Stimulated activated CD8-positive, alpha-beta memory T cell treated with anti-CD3 and anti-CD28 coated beads, Interleukin-15, amount 100 ng/mL, for 24 hours (primary cell): ENCODE data around the gene NLRP5.
"Not testable (repeated sequence)": the region's sequence is repeated elsewhere in the genome, so short reads cannot be mapped to it uniquely, and the experiment has no call there.

Experiments
- DNase-seq: peaks from one replicate; pipeline ENCODE4 v3.0.0-alpha.2; 2020; ENCODE audit warnings: low read depth

The NLRP5 gene

GRCh38 chr19:56098731-56099568, 112.4 kb downstream of the NLRP5 start:
- DNase-seq: no peak

- DNase-seq: no peak
These were observed 113.3 kb downstream of the NLRP5 start for GRCh38 chr19:56099638-56100539.

GRCh38 chr19:56101095-56101494, 114.5 kb downstream of the NLRP5 start:
- no peak for DNase-seq

DNA sequence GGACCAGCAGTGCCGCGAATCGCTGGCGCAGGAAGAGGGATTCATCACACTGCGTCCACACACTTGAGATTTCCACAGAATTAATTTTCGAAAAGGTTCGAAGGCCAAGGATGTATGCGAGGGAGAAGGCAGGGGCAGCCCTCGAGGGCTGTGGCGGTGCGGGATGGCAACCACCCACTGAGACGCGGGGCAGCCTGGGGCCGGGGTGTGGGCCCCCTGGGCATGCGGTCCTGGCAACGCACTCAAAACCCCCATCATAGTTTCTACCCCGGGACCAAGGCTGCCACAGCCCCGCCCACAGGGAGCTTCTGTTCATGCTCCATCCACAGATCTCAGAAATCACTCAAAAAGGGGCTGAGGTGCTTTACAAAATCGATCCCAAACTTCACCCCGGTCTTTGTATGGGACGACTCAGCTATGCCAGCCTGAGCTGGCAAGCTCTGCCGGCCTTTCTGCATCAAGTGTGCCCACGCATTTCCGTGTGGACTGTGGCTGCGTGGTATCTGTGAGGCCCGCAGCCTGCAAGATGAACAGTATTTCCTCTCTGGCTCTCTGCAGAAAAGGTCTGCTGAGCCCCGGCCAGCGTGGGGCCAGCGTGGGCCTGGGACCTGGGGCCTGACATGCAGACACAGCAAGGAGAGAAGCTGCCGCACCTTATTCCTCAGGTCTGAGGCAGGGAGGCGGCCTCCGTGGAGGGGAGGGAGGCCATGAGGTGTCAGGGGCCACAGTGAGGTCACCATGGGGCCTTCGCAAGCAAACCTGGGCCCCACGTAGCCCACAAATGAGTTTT, 115.4 kb downstream of the NLRP5 start:
- DNase-seq: no peak

DNA sequence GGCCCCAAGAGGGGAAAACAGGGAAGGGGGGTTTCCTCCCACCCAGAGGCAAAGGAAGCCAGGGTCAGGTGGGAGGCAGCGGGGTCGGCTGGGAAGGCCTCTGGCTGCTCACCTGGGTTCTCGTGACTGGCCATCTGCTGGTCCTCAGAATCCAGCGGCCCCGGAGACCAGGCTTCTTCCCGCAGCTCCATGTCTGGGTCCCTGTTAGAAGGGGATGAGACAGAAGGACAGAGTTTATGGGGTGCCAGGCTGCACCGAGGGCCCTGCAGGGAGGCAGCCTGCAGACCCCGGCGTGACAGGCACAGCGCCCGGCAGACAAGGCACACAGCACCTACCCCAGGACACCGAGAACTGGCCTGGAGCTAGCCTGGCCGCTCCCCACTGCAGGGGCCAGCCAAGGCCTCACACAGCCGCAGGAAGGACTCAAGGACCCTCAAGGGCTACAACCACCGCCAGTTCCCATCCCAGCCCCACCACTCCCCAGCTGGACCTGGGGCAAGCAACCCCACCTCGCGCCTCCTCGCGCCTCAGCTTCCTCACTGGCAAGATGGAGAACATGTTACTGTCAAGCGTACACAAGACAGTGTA, 116.5 kb downstream of the NLRP5 start:
- no peak for DNase-seq

DNA sequence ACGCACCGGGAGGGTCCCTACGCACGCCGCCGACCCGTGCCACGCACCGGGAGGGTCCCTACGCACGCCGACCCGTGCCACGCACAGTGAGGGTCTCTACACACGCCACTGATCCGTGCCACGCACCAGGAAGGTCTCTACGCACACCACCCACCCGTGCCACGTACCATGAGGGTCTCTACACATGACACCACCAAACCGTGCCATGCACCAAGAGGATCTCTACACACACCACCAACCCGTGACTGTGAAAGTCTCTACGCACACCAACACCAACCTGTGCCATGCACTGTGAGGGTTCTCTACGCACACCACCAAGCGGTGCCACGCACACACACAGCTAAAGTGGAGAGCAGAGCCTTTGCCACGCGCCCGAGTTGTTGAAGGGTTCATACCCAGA, 117.8 kb downstream of the NLRP5 start:
- DNase-seq: no peak

GRCh38 chr19:56105090-56105701, 118.6 kb downstream of the NLRP5 start:
- peak; percentile 20 for DNase-seq

DNA sequence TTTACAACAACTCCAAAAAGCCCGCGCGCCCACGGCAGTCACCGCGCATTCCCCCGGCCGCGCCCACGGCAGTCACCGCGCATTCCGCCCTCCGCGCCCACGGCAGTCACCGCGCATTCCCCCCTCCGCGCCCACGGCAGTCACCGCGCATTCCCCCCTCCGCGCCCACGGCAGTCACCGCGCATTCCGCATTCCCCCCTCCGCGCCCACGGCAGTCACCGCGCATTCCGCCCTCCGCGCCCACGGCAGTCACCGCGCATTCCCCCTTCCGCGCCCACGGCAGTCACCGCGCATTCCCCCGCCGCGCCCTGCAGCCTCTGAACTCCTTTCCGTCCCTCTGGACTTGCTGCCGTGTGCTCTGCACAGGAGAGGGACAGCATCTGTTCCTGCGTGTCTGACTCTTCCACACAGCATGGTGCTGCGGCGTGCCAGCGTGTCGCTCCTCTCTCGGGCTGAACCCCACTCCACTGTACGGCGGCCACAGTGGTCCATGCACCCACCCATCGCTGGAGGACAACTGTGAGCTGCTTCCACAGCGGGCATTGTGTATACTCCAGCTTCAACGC, 119.3 kb downstream of the NLRP5 start:
- DNase-seq: not testable (repeated sequence)

- no peak for DNase-seq
These were observed 119.8 kb downstream of the NLRP5 start for GRCh38 chr19:56106397-56106849.

- no peak for DNase-seq
These were observed 120.4 kb downstream of the NLRP5 start for GRCh38 chr19:56106993-56107392.

GRCh38 chr19:56107626-56108351, 121.2 kb downstream of the NLRP5 start:
- no peak for DNase-seq

DNA sequence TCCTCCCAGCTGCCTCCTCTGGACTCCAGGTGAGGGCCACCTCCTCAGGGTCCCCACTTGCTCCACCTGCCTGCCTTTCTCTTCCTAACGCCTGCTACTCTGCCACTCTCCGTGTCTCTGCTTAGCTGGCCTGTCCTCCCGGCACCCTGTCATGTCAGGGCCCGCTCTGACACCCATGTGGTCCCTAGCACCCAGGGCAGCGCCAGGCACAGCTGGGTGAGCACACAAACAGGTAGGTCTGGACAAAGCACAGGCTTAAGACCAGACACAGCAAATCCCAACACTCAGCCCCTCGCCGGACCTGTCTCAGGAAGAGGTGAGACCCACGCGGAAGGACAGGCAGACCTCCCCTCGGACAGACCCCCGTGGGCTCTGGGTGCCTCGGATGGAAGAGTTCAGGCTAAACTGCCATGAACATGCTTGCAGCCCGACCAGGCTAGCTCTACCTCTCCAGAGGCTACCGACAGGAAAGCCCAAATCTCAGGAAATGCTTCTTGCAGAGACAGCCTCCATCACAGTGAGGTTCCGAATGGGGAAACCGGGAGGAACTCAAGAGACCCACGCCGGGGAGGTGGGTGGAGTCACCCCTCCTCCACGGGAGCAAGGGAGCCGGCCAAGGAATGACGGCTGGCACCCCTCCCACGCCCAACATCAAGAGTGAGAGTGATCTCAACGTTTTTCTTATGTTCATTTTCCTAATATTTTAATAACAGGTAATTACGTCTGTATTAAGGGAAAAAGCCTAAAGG, 122.0 kb downstream of the NLRP5 start:
- no peak for DNase-seq

DNA sequence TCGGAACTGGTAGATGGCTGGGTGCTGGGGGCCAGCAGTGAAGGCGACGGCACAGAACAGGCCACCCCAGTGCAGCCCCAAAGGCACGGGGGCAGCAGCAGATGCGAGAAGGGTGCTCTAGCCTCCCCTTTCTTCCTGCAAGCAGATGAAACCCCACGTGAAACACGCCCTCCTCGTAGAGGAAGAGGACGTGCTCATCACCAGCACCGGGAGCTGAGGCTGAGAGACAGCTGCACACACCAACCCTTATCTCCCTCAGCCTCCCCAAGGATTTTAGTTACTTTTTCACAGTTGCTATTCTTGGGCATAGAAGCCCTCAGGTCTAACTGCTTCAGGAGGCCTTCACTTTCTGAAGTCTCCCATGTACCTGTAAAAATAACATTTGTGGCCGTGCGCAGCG, 122.7 kb downstream of the NLRP5 start:
- no peak for DNase-seq

DNA sequence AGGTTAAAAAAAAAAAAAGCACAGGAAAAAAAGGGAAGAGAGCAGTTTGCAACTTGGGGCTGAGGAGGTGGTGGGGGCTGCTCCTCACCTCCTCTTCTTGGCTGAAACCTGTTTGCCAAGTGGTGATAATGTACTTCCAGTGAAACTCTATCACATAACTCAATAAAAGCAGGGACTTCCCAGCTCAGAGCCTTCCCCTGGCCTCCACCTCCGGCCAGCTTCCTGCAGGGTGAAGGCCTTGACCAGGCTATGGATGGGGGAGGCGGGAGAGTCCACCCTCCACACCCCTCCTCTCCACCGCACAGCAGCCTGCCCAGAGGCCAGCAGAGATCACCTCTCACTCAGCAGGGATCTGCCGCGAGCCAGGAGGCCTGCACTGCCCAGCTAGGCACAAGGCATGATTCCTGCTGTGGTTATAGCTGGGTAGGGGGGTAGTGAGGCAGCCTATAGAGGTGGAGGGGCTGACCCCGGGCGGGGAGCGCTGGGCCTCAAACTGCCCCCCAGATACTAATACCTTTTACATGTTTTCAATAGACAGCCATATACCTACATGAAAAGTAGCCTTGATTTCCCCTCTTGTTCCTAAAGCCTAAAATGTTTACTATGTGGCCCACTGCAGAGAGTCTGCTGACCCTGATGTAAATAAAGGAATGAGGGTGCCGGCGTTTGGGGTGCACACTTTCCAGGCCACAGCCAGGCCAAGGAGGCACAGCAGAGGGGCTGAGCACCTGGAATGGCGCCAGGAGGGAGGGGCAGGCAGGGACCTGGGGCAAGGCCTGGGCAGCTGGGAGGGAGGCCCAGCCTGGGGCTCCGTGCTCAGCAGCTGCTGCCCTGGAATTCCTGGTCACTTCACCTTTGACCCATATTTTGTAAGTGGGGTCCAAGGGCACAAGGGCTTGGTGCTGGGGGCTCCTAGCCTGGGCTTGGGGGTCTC, 124.2 kb downstream of the NLRP5 start:
- no peak for DNase-seq
